Panc1 (cell line): ENCODE results near the gene RIN1. TPM values are rescaled to one million over a fixed set of nuclear protein-coding genes. Genes with fewer than 3 reads are reported as not detected.

Source experiments
- ATAC-seq: fragments of 200-7000 bp; cut with Tn5 transposase; 2 replicates; pipeline ENCODE4 v1.9.1; 2020; ENCODE audit warnings: mild to moderate bottlenecking, moderate library complexity
- BruUV-seq: library from RNA; stranded (reverse); fragments of 400-500 nt; replicated peaks from 2 replicates; lab custom pipeline; 2021; lab: Mats Ljungman, UMichigan
- CTCF ChIA-PET: fragments of 300-600 bp; sonication (Branson Sonifier 250); formaldehyde crosslinking; loops from one replicate; lab custom pipeline; 2022; ENCODE audit warnings: antibody characterized with exemption; lab: Charles Lee
- POLR2A ChIA-PET: fragments of 300-600 bp; sonication (Branson Sonifier 250); formaldehyde crosslinking; loops from one replicate; lab custom pipeline; 2022; ENCODE audit warnings: antibody characterized with exemption; lab: Charles Lee
- DNase-seq: peaks from one replicate; pipeline ENCODE4 v3.0.0-alpha.2; 2010; ENCODE audit warnings: low read depth, low spot score
- H3K27ac ChIP-seq: 2 replicates; pipeline ENCODE4 v1.5.1; 2011; ENCODE audit warnings: mild to moderate bottlenecking, low read length, inconsistent platforms
- H3K27me3 ChIP-seq: fragments of 200-500 bp; sonication (Bioruptor generic); 2 replicates; pipeline ENCODE4 v1.6.0; 2014; ENCODE audit warnings: low read length, inconsistent platforms; ENCODE audit not compliant: control insufficient read depth, insufficient read depth
- H3K36me3 ChIP-seq: fragments of 200-500 bp; sonication (Bioruptor generic); 2 replicates; pipeline ENCODE4 v1.5.1; 2014; ENCODE audit warnings: inconsistent platforms, mild to moderate bottlenecking, low read length, moderate library complexity; ENCODE audit not compliant: control insufficient read depth, insufficient read depth
- H3K4me1 ChIP-seq: 2 replicates; pipeline ENCODE4 v1.5.1; 2011; ENCODE audit warnings: inconsistent platforms, mild to moderate bottlenecking, low read length, moderate library complexity; ENCODE audit not compliant: control insufficient read depth, insufficient read depth
- H3K4me3 ChIP-seq, 2 experiments: 2 replicates each; pipeline ENCODE4 v1.5.1; 2011 to 2012; ENCODE audit warnings: low read depth in 2 of 2, low read length in 2 of 2, mild to moderate bottlenecking in 2 of 2, inconsistent platforms in 1 of 2, moderate library complexity in 1 of 2
- H3K9me3 ChIP-seq: fragments of 200-500 bp; sonication (Bioruptor generic); 2 replicates; pipeline ENCODE4 v1.5.1; 2014; ENCODE audit warnings: low read depth, mild to moderate bottlenecking, inconsistent platforms, low read length, moderate library complexity; ENCODE audit not compliant: control insufficient read depth, insufficient read depth
- POLR2AphosphoS5 ChIP-seq: IDR thresholded peaks from 2 replicates; pipeline ENCODE4 v1.6.1; 2012; ENCODE audit warnings: mild to moderate bottlenecking, low read depth, low read length, moderate library complexity
- REST ChIP-seq, 2 experiments: IDR thresholded peaks; 2 replicates each; pipeline ENCODE4 v1.6.1; 2011 to 2012; ENCODE audit warnings: low read depth in 2 of 2, control low read depth in 1 of 2, low read length in 1 of 2, mild to moderate bottlenecking in 1 of 2, moderate library complexity in 1 of 2; ENCODE audit not compliant: insufficient read depth in 1 of 2
- SIN3A ChIP-seq: IDR thresholded peaks from 2 replicates; pipeline ENCODE4 v1.6.1; 2012; ENCODE audit warnings: low read depth, mild to moderate bottlenecking, low read length, moderate library complexity, borderline replicate concordance; ENCODE audit not compliant: insufficient read depth
- TCF7L2 ChIP-seq: IDR thresholded peaks from 2 replicates; pipeline ENCODE4 v1.6.1; 2011; ENCODE audit warnings: mild to moderate bottlenecking, low read depth, low read length, inconsistent platforms
- in situ Hi-C: cut with HindIII; loops from 2 replicates; pipeline ENCODE4 v1.10.0; 2016; ENCODE audit warnings: low sequenced_read_pairs, low pct_unique_long_range_greater_than_20kb
- intact Hi-C: fragments of 100-400 bp; cut with micrococcal nuclease; formaldehyde crosslinking; loops from one replicate; pipeline ENCODE4 v1.10.0; 2022; ENCODE audit not compliant: unreplicated experiment
- total RNA-seq: library from RNA; stranded (reverse); gene quantifications from one replicate; pipeline ENCODE4 v1.2.1, GENCODE V29; 2021; ENCODE audit not compliant: unreplicated experiment
- TF ChIP-seq, protein P1 (sequence below): fragments of 450-650 bp; IDR thresholded peaks from 2 replicates; pipeline ENCODE4 v1.5.1; 2017; ENCODE audit warnings: mild to moderate bottlenecking

RIN1 gene
- total RNA-seq, 1 experiment from 2014 or later = 21.7 TPM

- ChIA-PET POLR2A (no interaction called here), CTCF (no interaction called here)
- in situ Hi-C loops (no loop called here), intact Hi-C loops (no loop called here)
- BruUV-seq = no TSS peak
- DNase-seq (no peak), ATAC-seq (no peak)
- no peak overlapping the region for H3K27ac ChIP-seq
- H3K4me1 ChIP-seq = peaks cover 3% of the 10 kb centered on the region; the same call in 1 of the 2 replicates
- H3K27me3 ChIP-seq = no peaks in the 10 kb centered on the region
- H3K36me3 ChIP-seq = no peaks in the 10 kb centered on the region
- TF ChIP-seq, protein P1, sequence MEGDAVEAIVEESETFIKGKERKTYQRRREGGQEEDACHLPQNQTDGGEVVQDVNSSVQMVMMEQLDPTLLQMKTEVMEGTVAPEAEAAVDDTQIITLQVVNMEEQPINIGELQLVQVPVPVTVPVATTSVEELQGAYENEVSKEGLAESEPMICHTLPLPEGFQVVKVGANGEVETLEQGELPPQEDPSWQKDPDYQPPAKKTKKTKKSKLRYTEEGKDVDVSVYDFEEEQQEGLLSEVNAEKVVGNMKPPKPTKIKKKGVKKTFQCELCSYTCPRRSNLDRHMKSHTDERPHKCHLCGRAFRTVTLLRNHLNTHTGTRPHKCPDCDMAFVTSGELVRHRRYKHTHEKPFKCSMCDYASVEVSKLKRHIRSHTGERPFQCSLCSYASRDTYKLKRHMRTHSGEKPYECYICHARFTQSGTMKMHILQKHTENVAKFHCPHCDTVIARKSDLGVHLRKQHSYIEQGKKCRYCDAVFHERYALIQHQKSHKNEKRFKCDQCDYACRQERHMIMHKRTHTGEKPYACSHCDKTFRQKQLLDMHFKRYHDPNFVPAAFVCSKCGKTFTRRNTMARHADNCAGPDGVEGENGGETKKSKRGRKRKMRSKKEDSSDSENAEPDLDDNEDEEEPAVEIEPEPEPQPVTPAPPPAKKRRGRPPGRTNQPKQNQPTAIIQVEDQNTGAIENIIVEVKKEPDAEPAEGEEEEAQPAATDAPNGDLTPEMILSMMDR = no peak
- TF ChIP-seq TCF7L2 = no peak
- no peak for TF ChIP-seq POLR2AphosphoS5
- no peak for TF ChIP-seq SIN3A
- no peak for TF ChIP-seq REST (IDR thresholded peaks at IDR 0.05; ENCODE audit: insufficient read depth in 1 of 2, low read depth in 2 of 2, low read length in 1 of 2)
- H3K4me3 ChIP-seq = no peak overlapping the region
- H3K9me3 ChIP-seq = no peaks in the 10 kb centered on the region
Measured at GRCh38 chr11:66294626-66295620, 41.3 kb downstream of the RIN1 start.

GRCh38 chr11:66293777-66294625 is 42.2 kb downstream of the RIN1 start:
- CTCF ChIA-PET = no interaction called here
- intact Hi-C loops = no loop called here

More at GRCh38 chr11:66293777-66294625, 42.2 kb downstream of the RIN1 start:
- no peak overlapping the region for H3K4me3 ChIP-seq
- POLR2A ChIA-PET = no interaction called here
- no peaks in the 10 kb centered on the region for H3K27me3 ChIP-seq
- DNase-seq (no peak), ATAC-seq (no peak)
- H3K36me3 ChIP-seq = no peaks in the 10 kb centered on the region
- peaks cover 6% of the 10 kb centered on the region for H3K4me1 ChIP-seq
- no peak overlapping the region for H3K27ac ChIP-seq
- no peak for TF ChIP-seq SIN3A
- TF ChIP-seq, protein P1 = no peak
- TF ChIP-seq TCF7L2 = no peak
- no peak for TF ChIP-seq POLR2AphosphoS5
- TF ChIP-seq REST (IDR thresholded peaks at IDR 0.05; ENCODE audit: insufficient read depth in 1 of 2, low read depth in 2 of 2, low read length in 1 of 2) = no peak
- in situ Hi-C loops = no loop called here
- H3K9me3 ChIP-seq = no peaks in the 10 kb centered on the region
- BruUV-seq = no TSS peak
